ENCODE data around the gene NUP210L. TPM values are rescaled to one million over a fixed set of nuclear protein-coding genes. Genes with fewer than 3 reads are reported as not detected.
A peak's percentile ranks its signal among the peaks of the same experiment; 100 is the strongest.

Gene NUP210L
- total RNA-seq, 1 donor from 2014 or later = 0.04 TPM

- Mint-ChIP-seq H3K36me3 (no peaks in the 10 kb centered on the region), H3K27me3 (ENCODE audit: low read depth) (peaks cover 9% of the 10 kb centered on the region), H3K9me3 (no peaks in the 10 kb centered on the region), H3K4me3 (peak within 1 kb of the TSS; percentile 9), H3K27ac (no peak within 1 kb of the TSS), H3K4me1 (peaks cover 19% of the 10 kb centered on the region)
- TF ChIP-seq CTCF (IDR thresholded peaks at IDR 0.05; ENCODE audit: unreplicated experiment) = no peak
- no peak for DNase-seq (ENCODE audit: low spot score in 2 of 2, unreplicated experiment in 2 of 2)
Measured at GRCh38 chr1:154191990-154192461, 37.2 kb upstream of the NUP210L start, which contains the start of gene TPM3. Gene TPM3 (minus strand): TSS chr1:154192100. CDS start chr1:154192018, 82 bp downstream.

DNA sequence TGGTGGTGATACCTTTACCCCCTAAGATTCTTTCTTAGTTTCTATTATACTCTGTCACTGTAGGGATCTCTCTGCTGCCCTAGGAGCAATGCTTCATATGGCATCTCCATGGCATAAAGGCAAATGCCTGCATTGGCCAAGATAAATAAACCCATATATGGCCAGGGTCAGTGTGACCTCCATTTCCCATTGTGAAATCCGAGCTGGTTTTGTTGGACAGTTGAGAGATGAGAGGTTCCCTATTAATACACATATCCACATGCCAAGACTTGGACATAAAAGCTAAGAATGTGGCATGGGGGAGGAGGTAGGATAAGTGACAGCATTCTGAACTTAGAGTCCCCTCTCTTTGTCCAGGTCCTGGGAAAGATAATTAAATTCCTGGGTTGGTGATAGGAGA, 35.7 kb upstream of the NUP210L start:
- H3K4me1 Mint-ChIP-seq = peaks cover 12% of the 10 kb centered on the region
- no peak for DNase-seq (ENCODE audit: low spot score in 2 of 2, unreplicated experiment in 2 of 2)
- no peak overlapping the region for H3K27ac Mint-ChIP-seq
- H3K9me3 Mint-ChIP-seq = no peaks in the 10 kb centered on the region
- H3K27me3 Mint-ChIP-seq (ENCODE audit: low read depth) = peaks cover 9% of the 10 kb centered on the region
- no peak for TF ChIP-seq CTCF (IDR thresholded peaks at IDR 0.05; ENCODE audit: unreplicated experiment)
- no peaks in the 10 kb centered on the region for H3K36me3 Mint-ChIP-seq
- no peak overlapping the region for H3K4me3 Mint-ChIP-seq

DNA sequence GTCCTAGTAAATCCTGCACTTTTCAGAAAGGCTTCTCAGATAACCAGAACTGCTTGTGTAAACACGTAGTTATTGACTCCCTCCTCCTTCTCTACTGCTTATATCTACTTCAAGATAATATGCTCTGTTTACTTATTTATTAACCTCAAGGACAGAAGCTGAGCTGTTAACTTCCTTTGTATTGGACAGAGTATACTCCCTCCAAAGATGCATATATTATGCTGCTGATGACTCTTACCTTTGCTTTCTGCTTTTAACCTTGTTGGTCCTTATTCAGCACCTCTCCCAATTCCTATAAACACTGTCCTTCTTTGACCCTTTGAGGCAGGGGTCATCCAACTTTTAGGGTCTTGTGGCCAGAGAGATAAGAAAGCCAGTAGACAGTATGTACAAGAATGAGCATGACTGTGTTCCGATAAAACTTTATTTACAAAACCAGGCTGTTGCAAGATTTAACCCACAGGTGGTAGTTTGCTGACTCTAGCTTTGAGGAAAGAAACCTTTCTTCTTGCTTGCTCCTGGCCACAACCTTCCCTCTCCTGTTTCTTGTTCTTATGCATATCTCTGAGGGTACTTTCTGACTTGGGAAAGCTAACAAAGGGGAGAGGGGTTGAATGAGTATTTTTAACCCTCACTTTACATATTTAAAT, 32.1 kb upstream of the NUP210L start:
- no peak for DNase-seq (ENCODE audit: low spot score in 2 of 2, unreplicated experiment in 2 of 2)
- H3K4me1 Mint-ChIP-seq = peaks cover 13% of the 10 kb centered on the region
- H3K27ac Mint-ChIP-seq = no peak overlapping the region
- H3K9me3 Mint-ChIP-seq = no peaks in the 10 kb centered on the region
- H3K36me3 Mint-ChIP-seq = no peaks in the 10 kb centered on the region
- peaks cover under 1% of the 10 kb centered on the region for H3K27me3 Mint-ChIP-seq (ENCODE audit: low read depth)
- no peak overlapping the region for H3K4me3 Mint-ChIP-seq
- TF ChIP-seq CTCF (IDR thresholded peaks at IDR 0.05; ENCODE audit: unreplicated experiment) = no peak

DNA sequence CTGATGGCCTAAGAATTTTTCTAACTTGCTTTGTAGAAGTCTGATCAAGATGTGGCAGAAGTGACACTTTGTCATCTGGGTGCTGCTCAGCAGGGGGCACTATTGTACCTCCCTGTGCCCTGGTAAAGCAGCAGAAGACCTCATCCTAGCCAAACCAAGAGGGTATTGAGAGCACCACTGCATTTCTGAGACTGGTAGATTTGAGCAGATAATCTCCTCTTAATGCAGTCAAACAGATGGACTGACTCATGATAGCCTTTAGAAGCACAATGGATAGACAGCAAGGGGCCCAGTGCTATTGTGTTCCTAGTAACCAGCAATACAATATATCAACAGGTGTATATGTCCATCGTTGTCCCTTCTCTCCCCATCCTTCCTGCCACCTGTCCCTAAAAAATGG, 31.3 kb upstream of the NUP210L start:
- Mint-ChIP-seq H3K4me3 (no peak overlapping the region), H3K36me3 (no peaks in the 10 kb centered on the region), H3K27ac (no peak overlapping the region), H3K9me3 (no peaks in the 10 kb centered on the region), H3K27me3 (ENCODE audit: low read depth) (no peaks in the 10 kb centered on the region), H3K4me1 (peaks cover 19% of the 10 kb centered on the region)
- peak in 1 of 2 experiments; percentile 47 for DNase-seq (ENCODE audit: low spot score in 2 of 2, unreplicated experiment in 2 of 2)
- no peak for TF ChIP-seq CTCF (IDR thresholded peaks at IDR 0.05; ENCODE audit: unreplicated experiment)

GRCh38 chr1:154183046-154183915, 28.4 kb upstream of the NUP210L start:
- Mint-ChIP-seq H3K27me3 (ENCODE audit: low read depth) (no peaks in the 10 kb centered on the region), H3K9me3 (no peaks in the 10 kb centered on the region), H3K4me1 (peaks cover 45% of the 10 kb centered on the region), H3K4me3 (peak overlapping the region; percentile 100), H3K36me3 (no peaks in the 10 kb centered on the region), H3K27ac (peak overlapping the region; percentile 100)
- DNase-seq (ENCODE audit: low spot score in 2 of 2, unreplicated experiment in 2 of 2) = peak; percentile 94 to 97
- TF ChIP-seq CTCF (IDR thresholded peaks at IDR 0.05; ENCODE audit: unreplicated experiment) = no peak

All from mesothelial cell of epicardium (in vitro differentiated cells).